ENCODE results near the gene EI24.
A peak's percentile ranks its signal among the peaks of the same experiment; 100 is the strongest.

Gene EI24

DNA sequence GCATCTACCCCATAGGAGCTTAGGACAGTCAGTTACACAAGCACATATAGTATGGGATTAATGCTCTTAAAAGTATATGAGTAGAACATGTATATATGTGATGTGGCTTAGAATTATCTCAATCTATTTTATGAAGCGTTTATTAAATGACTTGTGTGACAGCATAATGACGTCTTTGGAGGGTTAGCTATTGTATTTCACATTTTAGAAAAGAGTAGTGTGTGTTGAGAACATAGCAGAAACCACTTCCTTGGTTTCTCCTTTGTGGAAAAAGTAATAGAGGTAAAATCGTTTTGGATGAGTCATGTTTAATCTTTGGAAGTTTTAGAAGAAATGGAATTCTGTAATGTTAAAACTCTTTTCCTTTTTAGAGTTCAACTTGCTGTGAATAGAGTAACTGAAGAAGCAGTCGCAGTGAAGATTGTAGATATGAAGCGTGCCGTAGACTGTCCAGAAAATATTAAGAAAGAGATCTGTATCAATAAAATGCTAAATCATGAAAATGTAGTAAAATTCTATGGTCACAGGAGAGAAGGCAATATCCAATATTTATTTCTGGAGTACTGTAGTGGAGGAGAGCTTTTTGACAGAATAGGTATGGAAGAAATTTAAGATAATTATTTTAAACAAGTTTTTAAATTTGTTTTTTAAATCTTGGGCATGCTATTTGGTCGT, 58.1 kb downstream of the EI24 start:
- Mint-ChIP-seq H3K9me3 (no peaks in the 10 kb centered on the region), H3K4me1 (ENCODE audit: low read depth) (peaks cover 41% of the 10 kb centered on the region), H3K27me3 (ENCODE audit: low read depth) (no peaks in the 10 kb centered on the region), H3K4me3 (peak overlapping the region; percentile 98), H3K36me3 (ENCODE audit: low read depth) (peaks cover 22% of the 10 kb centered on the region), H3K27ac (no peak overlapping the region)
